RWPE2 (cell line): Measurements from ENCODE around the gene HYAL2.

Experiments used
- ATAC-seq: fragments of 200-7000 bp; cut with Tn5 transposase; 3 replicates; pipeline ENCODE4 v1.9.1; 2021; ENCODE audit warnings: low read depth
- DNase-seq: peaks from one replicate; pipeline ENCODE4 v3.0.0-alpha.2; 2020; ENCODE audit warnings: low spot score
- H3K27ac ChIP-seq: fragments of 450-650 bp; 2 replicates; pipeline ENCODE4 v1.5.1; 2017; ENCODE audit warnings: mild to moderate bottlenecking; ENCODE audit not compliant: poor library complexity, severe bottlenecking
- H3K27me3 ChIP-seq: fragments of 250-450 bp; sonication (Bioruptor Pico); 2 replicates; pipeline ENCODE4 v1.5.1; 2021; ENCODE audit warnings: mild to moderate bottlenecking, moderate library complexity; ENCODE audit not compliant: insufficient read depth, poor library complexity, severe bottlenecking
- H3K36me3 ChIP-seq: fragments of 250-450 bp; sonication (Bioruptor Pico); 2 replicates; pipeline ENCODE4 v1.5.1; 2020; ENCODE audit warnings: low read depth, mild to moderate bottlenecking, moderate library complexity
- H3K4me1 ChIP-seq: fragments of 250-450 bp; sonication (Bioruptor Pico); 2 replicates; pipeline ENCODE4 v1.5.1; 2021; ENCODE audit warnings: mild to moderate bottlenecking, moderate library complexity; ENCODE audit not compliant: insufficient read depth, poor library complexity, severe bottlenecking
- H3K4me3 ChIP-seq: fragments of 250-450 bp; sonication (Bioruptor Pico); 2 replicates; pipeline ENCODE4 v1.5.1; 2021; ENCODE audit warnings: mild to moderate bottlenecking, moderate library complexity; ENCODE audit not compliant: severe bottlenecking
- H3K9me3 ChIP-seq: fragments of 250-450 bp; sonication (Bioruptor Pico); 2 replicates; pipeline ENCODE4 v1.5.1; 2021; ENCODE audit warnings: mild to moderate bottlenecking, moderate library complexity; ENCODE audit not compliant: severe bottlenecking
- CTCF ChIP-seq: fragments of 450-650 bp; IDR thresholded peaks from one replicate; pipeline ENCODE4 v1.5.1; 2017; ENCODE audit warnings: mild to moderate bottlenecking, moderate library complexity; ENCODE audit not compliant: poor library complexity, severe bottlenecking

The HYAL2 gene

GRCh38 chr3:50352781-50353180 lies 30.2 kb upstream of the HYAL2 start:
- no peak for ATAC-seq
- Histone ChIP-seq H3K4me3 (no peak overlapping the region), H3K27me3 (no peaks in the 10 kb centered on the region), H3K9me3 (no peaks in the 10 kb centered on the region), H3K4me1 (peaks cover 13% of the 10 kb centered on the region), H3K27ac (no peak overlapping the region), H3K36me3 (peaks cover 26% of the 10 kb centered on the region)
- no peak for DNase-seq
- TF ChIP-seq CTCF = peak; percentile 52

- Histone ChIP-seq H3K27ac (peak overlapping the region; percentile 53), H3K36me3 (peaks cover 15% of the 10 kb centered on the region), H3K4me3 (peak overlapping the region; percentile 80), H3K4me1 (peaks cover 4% of the 10 kb centered on the region), H3K27me3 (no peaks in the 10 kb centered on the region), H3K9me3 (no peaks in the 10 kb centered on the region)
- DNase-seq = no peak
- peak; percentile 2; the same call in 2 of the 3 replicates for ATAC-seq
- no peak for TF ChIP-seq CTCF
These were observed 28.8 kb upstream of the HYAL2 start for GRCh38 chr3:50351323-50351697.

GRCh38 chr3:50350527-50351322 lies 28.2 kb upstream of the HYAL2 start, which contains the start of the genes CYB561D2 and NPRL2:
Gene CYB561D2 (plus strand): TSS chr3:50350862. CDS start chr3:50351434, 572 bp downstream.
Gene NPRL2 (minus strand): TSS chr3:50350775. CDS start chr3:50350652, 123 bp downstream.
- peak within 1 kb of the TSS; percentile 53 for H3K27ac ChIP-seq
- H3K36me3 ChIP-seq = peaks cover 12% of the 10 kb centered on the region; the same call in 1 of the 2 replicates
- TF ChIP-seq CTCF = no peak

GRCh38 chr3:50350213-50350526 lies 27.6 kb upstream of the HYAL2 start:
- ATAC-seq (no peak), DNase-seq (no peak)
- TF ChIP-seq CTCF = no peak
- peaks cover 12% of the 10 kb centered on the region; the same call in 1 of the 2 replicates for H3K36me3 ChIP-seq
- H3K4me3 ChIP-seq = peak overlapping the region; percentile 80
- peak overlapping the region; percentile 53 for H3K27ac ChIP-seq
- H3K4me1 ChIP-seq = no peaks in the 10 kb centered on the region
- H3K27me3 ChIP-seq = no peaks in the 10 kb centered on the region
- H3K9me3 ChIP-seq = no peaks in the 10 kb centered on the region

More at GRCh38 chr3:50350527-50351322, 28.2 kb upstream of the HYAL2 start, which contains the start of the genes CYB561D2 and NPRL2:
- DNase-seq (peak; percentile 95), ATAC-seq (peak; percentile 88)
- no peaks in the 10 kb centered on the region for H3K9me3 ChIP-seq
- H3K27me3 ChIP-seq = no peaks in the 10 kb centered on the region
- H3K4me3 ChIP-seq = peak within 1 kb of the TSS; percentile 80
- no peaks in the 10 kb centered on the region for H3K4me1 ChIP-seq
